LNCaP clone FGC (cell line): ENCODE data around the gene GRAMD1A.
A peak's percentile ranks its signal among the peaks of the same experiment; 100 is the strongest.
"Not testable (repeated sequence)": the region's sequence is repeated elsewhere in the genome, so short reads cannot be mapped to it uniquely, and the experiment has no call there.

Experiments used
- DNase-seq: peaks from one replicate; pipeline ENCODE4 v3.0.0-alpha.2; 2011; ENCODE audit warnings: low read depth
- H3K4me3 ChIP-seq: 2 replicates; pipeline ENCODE4 v1.5.1; 2011; ENCODE audit warnings: mild to moderate bottlenecking, low read depth, low read length, control low read depth
- CTCF ChIP-seq: IDR thresholded peaks from 2 replicates; pipeline ENCODE4 v1.5.1; 2012; ENCODE audit warnings: mild to moderate bottlenecking; ENCODE audit not compliant: control insufficient read depth, insufficient read depth; ENCODE audit errors: extremely low read depth

GRAMD1A gene

GRCh38 chr19:34998777-34999497, 1.2 kb upstream of the GRAMD1A start:
- TF ChIP-seq CTCF, result no peak
- peak overlapping the region; percentile 63 for H3K4me3 ChIP-seq
- no peak for DNase-seq

GRCh38 chr19:35000338-35000646, 169 bp downstream of the GRAMD1A start:
- no peak for TF ChIP-seq CTCF
- no peak for DNase-seq

GRCh38 chr19:35000647-35001501, 751 bp downstream of the GRAMD1A start:
- H3K4me3 ChIP-seq, result peak overlapping the region; percentile 63
- TF ChIP-seq CTCF, result no peak
- peak; percentile 13 for DNase-seq

More at GRCh38 chr19:35000338-35000646, 169 bp downstream of the GRAMD1A start:
- peak overlapping the region; percentile 63 for H3K4me3 ChIP-seq

- H3K4me3 ChIP-seq, result no peak overlapping the region
- no peak for TF ChIP-seq CTCF
- no peak for DNase-seq
These were observed 2.0 kb downstream of the GRAMD1A start for GRCh38 chr19:35002037-35002535.

GRCh38 chr19:35004517-35005255, 4.6 kb downstream of the GRAMD1A start:
- DNase-seq, result no peak
- no peak overlapping the region for H3K4me3 ChIP-seq
- no peak for TF ChIP-seq CTCF

- no peak for DNase-seq
- TF ChIP-seq CTCF, result no peak
- H3K4me3 ChIP-seq, result no peak overlapping the region
These were observed 5.3 kb downstream of the GRAMD1A start for GRCh38 chr19:35005256-35005977.

GRCh38 chr19:35006007-35006341, 5.9 kb downstream of the GRAMD1A start:
- not testable (repeated sequence) for DNase-seq, H3K4me3 ChIP-seq
